ENCODE results near the gene PMM2.
"Not testable (repeated sequence)": the region's sequence is repeated elsewhere in the genome, so short reads cannot be mapped to it uniquely, and the experiment has no call there.

GRCh38 chr16:8843296-8843695 lies 45.7 kb downstream of the PMM2 start:
- TF ChIP-seq EZH2 (IDR thresholded peaks at IDR 0.05; ENCODE audit: insufficient read depth, poor library complexity, severe bottlenecking); EZH2phosphoT487 (IDR thresholded peaks at IDR 0.05; ENCODE audit: insufficient read depth, low read depth): not testable (repeated sequence)
